ENCODE results near the gene MOG. TPM values are rescaled to one million over a fixed set of nuclear protein-coding genes. Genes with fewer than 3 reads are reported as not detected.

MOG gene
- total RNA-seq, 1 experiment from 2014 or later, result not detected

- no peak overlapping the region for H3K4me3 ChIP-seq (ENCODE audit: low read depth, low read length)
- no peaks in the 10 kb centered on the region for H3K9me3 ChIP-seq
- Mint-ChIP-seq H3K9me3 (ENCODE audit: unreplicated experiment) (no peaks in the 10 kb centered on the region), H3K36me3 (ENCODE audit: insufficient read depth, unreplicated experiment) (no peaks in the 10 kb centered on the region), H3K27ac (ENCODE audit: unreplicated experiment) (no peak overlapping the region), H3K4me1 (ENCODE audit: low read depth, unreplicated experiment) (no peaks in the 10 kb centered on the region), H3K4me3 (ENCODE audit: unreplicated experiment) (no peak overlapping the region), H3K27me3 (ENCODE audit: insufficient read depth, unreplicated experiment) (peaks cover 4% of the 10 kb centered on the region)
- no TSS peak for BruUV-seq (replicated peaks)
- H3K27me3 ChIP-seq (replicated peaks; ENCODE audit: control insufficient read depth, insufficient read depth, low read length), result no peaks in the 10 kb centered on the region
- ChIA-PET CTCF (no interaction called here), POLR2A (no interaction called here)
- intact Hi-C loops (cut with micrococcal nuclease; ENCODE audit: unreplicated experiment), result no loop called here
- TF ChIP-seq CTCF (IDR thresholded peaks at IDR 0.05; ENCODE audit: insufficient read depth in 1 of 2, low read depth in 1 of 2, low read length in 1 of 2, severe bottlenecking in 1 of 2, unreplicated experiment in 1 of 2), result no peak
- H3K36me3 ChIP-seq (ENCODE audit: control insufficient read depth, insufficient read depth, low read length), result no peaks in the 10 kb centered on the region
- H3K4me1 ChIP-seq, result no peaks in the 10 kb centered on the region
- no peak for DNase-seq
Observed at GRCh38 chr6:29663300-29664042, 6.6 kb downstream of the MOG start.

GRCh38 chr6:29665942-29666825 is 9.3 kb downstream of the MOG start:
- Mint-ChIP-seq H3K27ac (ENCODE audit: unreplicated experiment) (no peak overlapping the region), H3K27me3 (ENCODE audit: insufficient read depth, unreplicated experiment) (peaks cover 5% of the 10 kb centered on the region), H3K9me3 (ENCODE audit: unreplicated experiment) (no peaks in the 10 kb centered on the region), H3K36me3 (ENCODE audit: insufficient read depth, unreplicated experiment) (no peaks in the 10 kb centered on the region), H3K4me1 (ENCODE audit: low read depth, unreplicated experiment) (no peaks in the 10 kb centered on the region), H3K4me3 (ENCODE audit: unreplicated experiment) (no peak overlapping the region)
- Histone ChIP-seq H3K4me1 (no peaks in the 10 kb centered on the region), H3K9me3 (no peaks in the 10 kb centered on the region), H3K27me3 (replicated peaks; ENCODE audit: control insufficient read depth, insufficient read depth, low read length) (no peaks in the 10 kb centered on the region), H3K36me3 (ENCODE audit: control insufficient read depth, insufficient read depth, low read length) (no peaks in the 10 kb centered on the region), H3K4me3 (ENCODE audit: low read depth, low read length) (no peak overlapping the region)
- ChIA-PET POLR2A (no interaction called here), CTCF (interaction anchor here (0.5 to 2.7 kb wide), 2 partner anchors 16 kb away, joined by 5 to 9 read pairs; no protein-coding TSS in a partner anchor)
- no TSS peak for BruUV-seq (replicated peaks)
- no peak for TF ChIP-seq CTCF (IDR thresholded peaks at IDR 0.05; ENCODE audit: insufficient read depth in 1 of 2, low read depth in 1 of 2, low read length in 1 of 2, severe bottlenecking in 1 of 2, unreplicated experiment in 1 of 2)
- intact Hi-C loops (cut with micrococcal nuclease; ENCODE audit: unreplicated experiment), result no loop called here
- no peak for DNase-seq

GRCh38 chr6:29666826-29667130 is 9.9 kb downstream of the MOG start:
- intact Hi-C loops (cut with micrococcal nuclease; ENCODE audit: unreplicated experiment), result no loop called here
- H3K4me3 ChIP-seq (ENCODE audit: low read depth, low read length), result no peak overlapping the region
- Mint-ChIP-seq H3K36me3 (ENCODE audit: insufficient read depth, unreplicated experiment) (no peaks in the 10 kb centered on the region), H3K27me3 (ENCODE audit: insufficient read depth, unreplicated experiment) (peaks cover 7% of the 10 kb centered on the region), H3K9me3 (ENCODE audit: unreplicated experiment) (no peaks in the 10 kb centered on the region), H3K4me3 (ENCODE audit: unreplicated experiment) (no peak overlapping the region), H3K27ac (ENCODE audit: unreplicated experiment) (no peak overlapping the region), H3K4me1 (ENCODE audit: low read depth, unreplicated experiment) (no peaks in the 10 kb centered on the region)
- CTCF ChIA-PET, result interaction anchor here (0.5 to 2.7 kb wide), 2 partner anchors 15 to 17 kb away, joined by 5 to 9 read pairs; no protein-coding TSS in a partner anchor
- no peak for TF ChIP-seq CTCF (IDR thresholded peaks at IDR 0.05; ENCODE audit: insufficient read depth in 1 of 2, low read depth in 1 of 2, low read length in 1 of 2, severe bottlenecking in 1 of 2, unreplicated experiment in 1 of 2)
- H3K4me1 ChIP-seq, result no peaks in the 10 kb centered on the region
- no peaks in the 10 kb centered on the region for H3K36me3 ChIP-seq (ENCODE audit: control insufficient read depth, insufficient read depth, low read length)
- DNase-seq, result no peak
- POLR2A ChIA-PET, result no interaction called here
- BruUV-seq (replicated peaks), result no TSS peak
- H3K27me3 ChIP-seq (replicated peaks; ENCODE audit: control insufficient read depth, insufficient read depth, low read length), result no peaks in the 10 kb centered on the region
- H3K9me3 ChIP-seq, result no peaks in the 10 kb centered on the region
